Psoas muscle (tissue), 8 donors: ENCODE measurements around the gene TEX2. TPM values are rescaled to one million over a fixed set of nuclear protein-coding genes. Genes with fewer than 3 reads are reported as not detected.
A peak's percentile ranks its signal among the peaks of the same experiment; 100 is the strongest.
"Not testable (repeated sequence)": the region's sequence is repeated elsewhere in the genome, so short reads cannot be mapped to it uniquely, and the experiment has no call there.

Source experiments
- ATAC-seq, 4 donors: fragments of 200-7000 bp; cut with Tn5 transposase; one replicate each; pipeline ENCODE4 v1.9.1; 2020; ENCODE audit warnings: moderate library complexity in 3 of 4, mild to moderate bottlenecking in 2 of 4
- DNase-seq, 2 donors: peaks; one replicate each; pipeline ENCODE4 v3.0.0-alpha.2; 2020
- H3K27ac ChIP-seq: fragments of 200-600 bp; one replicate; pipeline ENCODE4 v1.8.0; 2022
- H3K27me3 ChIP-seq, 3 donors: fragments of 200-600 bp in 1 of 3; one replicate each; pipeline versions ENCODE4 v1.6.1 to v1.8.0; 2013 to 2022; ENCODE audit warnings: low read length in 2 of 3, mild to moderate bottlenecking in 2 of 3, moderate library complexity in 1 of 3; ENCODE audit not compliant: insufficient read depth in 3 of 3
- H3K36me3 ChIP-seq, 2 donors: fragments of 200-600 bp in 1 of 2; one replicate each; pipeline versions ENCODE4 v1.6.1 to v1.8.0; 2013 to 2022; ENCODE audit warnings: low read depth in 1 of 2, mild to moderate bottlenecking in 1 of 2, moderate library complexity in 1 of 2; ENCODE audit not compliant: insufficient read depth in 1 of 2
- H3K4me1 ChIP-seq: fragments of 200-600 bp; one replicate; pipeline ENCODE4 v1.8.0; 2022
- H3K4me3 ChIP-seq: fragments of 200-600 bp; one replicate; pipeline ENCODE4 v1.8.0; 2022; ENCODE audit warnings: mild to moderate bottlenecking
- H3K9me3 ChIP-seq: fragments of 200-600 bp; one replicate; pipeline ENCODE4 v1.8.0; 2022
- WGBS, 3 donors: extraction: QIAGEN DNeasy Blood & Tissue Kit; methylation state at CpG; one replicate each; pipeline versions ENCODE4 v1.1.6 to v1.1.7; 2013; 5-methylcytosine and 5-hydroxymethylcytosine counted together
- intact Hi-C, 2 donors: fragments of 100-400 bp; cut with DNase I; formaldehyde crosslinking; loops; one replicate each; pipeline versions ENCODE4 v1.11.0 to v1.14.2; 2022
- polyA plus RNA-seq, 3 donors: library from polyadenylated mRNA; stranded (reverse); fragments of 200-250 nt; gene quantifications; one replicate each; pipeline ENCODE4 v1.2.3, GENCODE V29; 2013
- total RNA-seq, 4 donors: library from RNA; stranded (reverse); fragmentation: NEBNext Ultra II Directional in 2 of 4; extraction: Animal tissue kit (Norgen Biotek cat#: 25700) in 2 of 4; gene quantifications; one replicate each; pipeline versions ENCODE4 v1.2.1 to v1.2.4, GENCODE V29; 2021 to 2023
- TF ChIP-seq, protein P1 (sequence below): fragments of 200-600 bp; IDR thresholded peaks from one replicate; pipeline ENCODE4 v1.8.0; 2022; ENCODE audit warnings: antibody characterized with exemption
- donor health status: healthy with polysubstance abuse.
- donor health status: DM: no; HTN: no; CAD: no; lungs with moderate emphysema.
- donor health status: Bipolar disorder and iron deficiency.
- donor health status: healthy.
- donor health status: DM: yes; HTN: yes; CAD: no.
- donor health status: DM: no; HTN: no; CAD: no.
- donor health status: DM: no; HTN: no; CAD: no.
- donor health status: DM: yes; HTN: yes; CAD: no.

The TEX2 gene
- total and polyA plus RNA-seq, 7 donors: 29.4 to 72.7 (median 52.8) TPM

DNA sequence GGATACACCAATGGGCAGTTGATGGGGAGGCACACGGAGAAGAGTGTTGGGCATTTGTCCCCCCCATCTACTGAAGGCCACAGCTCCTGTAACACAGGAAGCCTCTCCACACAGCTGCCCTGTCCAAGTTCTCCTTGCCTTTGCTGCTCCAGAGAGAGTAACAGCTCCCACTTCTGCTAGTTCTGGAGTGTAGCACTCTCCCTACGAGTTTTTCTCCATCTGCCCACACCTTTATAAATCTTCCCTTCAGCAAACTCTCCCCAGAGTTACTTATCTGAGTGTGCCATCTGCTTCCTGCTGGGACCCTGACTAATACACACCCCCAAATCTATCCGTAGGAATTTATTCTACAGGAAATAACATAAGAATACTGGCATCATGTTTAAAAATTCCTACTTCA lies 90.5 kb downstream of the TEX2 start:
- Histone ChIP-seq H3K27ac (peak overlapping the region; percentile 86), H3K36me3 (peaks cover 4 to 18% of the 10 kb centered on the region in 2 donors), H3K4me3 (no peak overlapping the region), H3K27me3 (no peaks in the 10 kb centered on the region), H3K9me3 (no peaks in the 10 kb centered on the region), H3K4me1 (peaks cover 67% of the 10 kb centered on the region)
- TF ChIP-seq, protein P1, sequence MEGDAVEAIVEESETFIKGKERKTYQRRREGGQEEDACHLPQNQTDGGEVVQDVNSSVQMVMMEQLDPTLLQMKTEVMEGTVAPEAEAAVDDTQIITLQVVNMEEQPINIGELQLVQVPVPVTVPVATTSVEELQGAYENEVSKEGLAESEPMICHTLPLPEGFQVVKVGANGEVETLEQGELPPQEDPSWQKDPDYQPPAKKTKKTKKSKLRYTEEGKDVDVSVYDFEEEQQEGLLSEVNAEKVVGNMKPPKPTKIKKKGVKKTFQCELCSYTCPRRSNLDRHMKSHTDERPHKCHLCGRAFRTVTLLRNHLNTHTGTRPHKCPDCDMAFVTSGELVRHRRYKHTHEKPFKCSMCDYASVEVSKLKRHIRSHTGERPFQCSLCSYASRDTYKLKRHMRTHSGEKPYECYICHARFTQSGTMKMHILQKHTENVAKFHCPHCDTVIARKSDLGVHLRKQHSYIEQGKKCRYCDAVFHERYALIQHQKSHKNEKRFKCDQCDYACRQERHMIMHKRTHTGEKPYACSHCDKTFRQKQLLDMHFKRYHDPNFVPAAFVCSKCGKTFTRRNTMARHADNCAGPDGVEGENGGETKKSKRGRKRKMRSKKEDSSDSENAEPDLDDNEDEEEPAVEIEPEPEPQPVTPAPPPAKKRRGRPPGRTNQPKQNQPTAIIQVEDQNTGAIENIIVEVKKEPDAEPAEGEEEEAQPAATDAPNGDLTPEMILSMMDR: peak; percentile 27
- intact Hi-C loops: loop anchor here in 1 of 2 donors (1.0 kb wide), 1 partner anchor 25 kb away; no protein-coding TSS in a partner anchor
- WGBS, 3 donors: 31 to 54% (median 37%) methylated on average over 3 of the region's 3 CpGs
- DNase-seq (no peak), ATAC-seq (peak; percentile 37 to 53 (median 44))

DNA sequence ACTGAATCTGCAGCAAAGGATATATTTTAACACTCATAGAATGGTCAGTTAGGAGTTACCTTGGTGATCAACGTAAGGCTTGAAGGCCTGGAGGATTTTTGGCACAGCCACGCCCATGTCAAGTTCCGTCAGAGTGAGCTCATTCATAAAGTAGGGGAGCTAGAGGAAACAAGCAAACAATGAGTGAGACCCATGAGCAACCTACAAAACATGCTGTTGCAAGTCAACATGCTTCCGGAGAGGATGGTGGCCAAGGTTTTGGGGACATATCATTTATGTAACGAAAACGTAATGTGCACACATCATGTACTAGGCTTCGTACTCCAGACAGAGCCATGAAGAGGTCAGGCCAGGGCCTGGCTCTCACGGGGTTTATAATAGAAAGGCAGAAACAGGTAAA lies 92.0 kb downstream of the TEX2 start:
- Histone ChIP-seq H3K27ac (peak overlapping the region; percentile 86), H3K36me3 (peaks cover 3 to 30% of the 10 kb centered on the region in 2 donors), H3K27me3 (no peaks in the 10 kb centered on the region), H3K9me3 (no peaks in the 10 kb centered on the region), H3K4me1 (peaks cover 52% of the 10 kb centered on the region), H3K4me3 (no peak overlapping the region)
- intact Hi-C loops: no loop called here
- DNase-seq: no peak
- 62 to 76% (median 63%) methylated on average over 8 of the region's 8 CpGs for WGBS, 3 donors
- peak in 3 of 4 donors; percentile 14 to 26 (median 18) for ATAC-seq
- TF ChIP-seq, protein P1: no peak

DNA sequence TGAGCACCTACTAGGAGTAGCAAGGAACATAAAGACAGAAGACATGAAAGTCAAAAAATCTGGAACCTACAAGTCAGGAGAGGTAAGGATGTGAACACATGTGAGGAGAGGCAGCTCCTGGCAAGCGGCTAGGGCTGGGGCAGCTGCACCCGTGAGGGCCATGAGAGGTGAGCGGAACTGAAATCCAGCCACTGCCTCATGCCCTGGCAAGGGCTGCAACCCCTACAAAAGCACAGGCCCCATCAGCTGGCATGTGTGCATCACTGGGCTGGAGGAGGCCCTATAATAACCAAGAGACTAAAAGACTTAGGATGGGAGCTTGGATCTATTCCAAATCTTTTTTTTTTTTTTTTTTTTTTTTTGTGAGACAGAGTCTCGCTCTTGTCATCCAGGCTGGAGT lies 92.8 kb downstream of the TEX2 start:
- peak overlapping the region; percentile 86 for H3K27ac ChIP-seq
- peak; percentile 55 to 87 for DNase-seq

DNA sequence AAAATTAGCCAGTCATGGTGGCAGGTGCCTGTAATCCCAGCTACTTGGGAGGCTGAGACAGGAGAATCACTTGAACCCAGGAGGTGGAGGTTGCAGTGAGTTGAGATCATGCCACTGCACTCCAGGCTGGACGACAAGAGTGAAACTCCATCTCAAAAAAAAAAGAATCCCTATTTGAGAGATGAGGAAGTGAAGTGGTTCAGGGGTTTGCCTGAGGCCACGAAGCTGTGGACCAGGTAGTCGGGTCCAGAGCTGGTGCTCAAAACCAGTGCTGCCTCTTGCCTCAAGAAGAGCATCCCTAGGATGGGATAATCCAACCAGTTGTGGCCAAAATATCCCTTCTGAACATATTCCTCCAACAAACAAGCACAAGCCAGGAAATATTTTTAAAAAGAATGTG lies 95.4 kb downstream of the TEX2 start:
- WGBS, 3 donors: 87 to 90% (median 90%) methylated on average over 3 of the region's 3 CpGs
- H3K27me3 ChIP-seq, DNase-seq, ATAC-seq, H3K9me3 ChIP-seq, H3K4me3 ChIP-seq, intact Hi-C loops: not testable (repeated sequence)
- peak overlapping the region; percentile 31 for H3K27ac ChIP-seq
- peaks cover 3 to 39% of the 10 kb centered on the region in 2 donors for H3K36me3 ChIP-seq
- peaks cover 28% of the 10 kb centered on the region for H3K4me1 ChIP-seq

More for the DNA sequence above, 92.8 kb downstream of the TEX2 start:
- peaks cover 45% of the 10 kb centered on the region for H3K4me1 ChIP-seq
- no peaks in the 10 kb centered on the region for H3K27me3 ChIP-seq
- H3K4me3 ChIP-seq: no peak overlapping the region
- WGBS, 3 donors: 34 to 38% (median 38%) methylated on average over 4 of the region's 4 CpGs
- H3K9me3 ChIP-seq: no peaks in the 10 kb centered on the region
- ATAC-seq: peak; percentile 77 to 80 (median 78)
- intact Hi-C loops: no loop called here
- H3K36me3 ChIP-seq: peaks cover 3 to 32% of the 10 kb centered on the region in 2 donors
- TF ChIP-seq, protein P1: no peak

DNA sequence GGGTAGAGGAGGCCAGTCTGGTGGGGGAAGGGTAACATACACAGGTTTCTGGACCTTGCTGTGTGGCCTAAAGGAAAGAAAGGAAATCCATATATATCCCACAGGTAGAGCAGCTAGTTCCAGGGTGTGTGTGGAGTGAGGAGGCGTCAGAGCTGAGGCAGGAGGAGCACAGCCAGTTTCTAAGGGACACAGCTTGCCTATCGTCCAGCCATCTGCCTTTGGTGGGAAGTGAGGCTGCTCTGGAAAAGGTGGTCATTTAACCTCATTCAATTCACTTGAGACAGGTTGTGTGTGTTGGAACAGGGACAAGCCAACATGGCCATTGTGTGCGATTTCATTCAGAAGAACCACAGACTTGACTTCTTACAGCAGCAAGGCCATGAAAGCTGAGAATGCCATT lies 96.2 kb downstream of the TEX2 start:
- Histone ChIP-seq H3K9me3 (no peaks in the 10 kb centered on the region), H3K27ac (no peak overlapping the region), H3K27me3 (no peaks in the 10 kb centered on the region), H3K4me1 (peaks cover 31% of the 10 kb centered on the region), H3K4me3 (no peak overlapping the region), H3K36me3 (peaks cover 3 to 39% of the 10 kb centered on the region in 2 donors)
- no peak for ATAC-seq
- 94 to 97% (median 96%) methylated on average over 3 of the region's 3 CpGs for WGBS, 3 donors
- intact Hi-C loops: no loop called here
- no peak for DNase-seq
- TF ChIP-seq, protein P1: no peak
